Measurements from ENCODE around the gene SLC2A3. TPM values are rescaled to one million over a fixed set of nuclear protein-coding genes. Genes with fewer than 3 reads are reported as not detected.

The SLC2A3 gene
- total RNA-seq, 4 donors from 2014 or later, result 7.3 to 16.7 (median 9.6) TPM

DNA sequence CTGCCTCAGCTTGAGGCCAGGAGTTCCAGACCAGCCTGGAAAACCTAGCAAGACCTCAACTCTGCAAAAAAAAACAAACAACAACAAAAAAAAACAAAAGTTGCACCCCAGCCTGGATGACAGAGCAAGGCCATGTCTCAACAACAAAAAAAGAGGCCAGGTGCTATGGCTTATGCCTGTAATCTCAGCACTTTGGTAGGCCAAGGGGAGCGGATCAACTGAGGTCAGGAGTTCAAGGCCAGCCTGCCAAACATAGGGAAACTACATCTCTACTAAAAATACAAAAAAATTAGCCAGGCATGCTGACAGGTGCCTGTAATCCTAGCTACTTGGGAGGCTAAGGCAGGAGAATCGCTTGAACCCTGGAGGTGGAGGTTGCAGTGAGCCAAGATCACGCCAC lies 56.7 kb downstream of the SLC2A3 start:
- Histone ChIP-seq H3K4me3 (no peak overlapping the region), H3K27me3 (no peaks in the 10 kb centered on the region), H3K4me1 (no peaks in the 10 kb centered on the region), H3K9me3 (no peaks in the 10 kb centered on the region), H3K36me3 (no peaks in the 10 kb centered on the region), H3K27ac (no peak overlapping the region)
- 91% methylated on average over 3 of the region's 3 CpGs for WGBS
- TF ChIP-seq POLR2AphosphoS5 (IDR thresholded peaks at IDR 0.05), result no peak
- TF ChIP-seq CTCF (IDR thresholded peaks at IDR 0.05), result no peak
- TF ChIP-seq POLR2A (IDR thresholded peaks at IDR 0.05), result no peak
- TF ChIP-seq EP300 (IDR thresholded peaks at IDR 0.05), result no peak
- no peak for DNase-seq (ENCODE audit: low spot score in 2 of 2)

DNA sequence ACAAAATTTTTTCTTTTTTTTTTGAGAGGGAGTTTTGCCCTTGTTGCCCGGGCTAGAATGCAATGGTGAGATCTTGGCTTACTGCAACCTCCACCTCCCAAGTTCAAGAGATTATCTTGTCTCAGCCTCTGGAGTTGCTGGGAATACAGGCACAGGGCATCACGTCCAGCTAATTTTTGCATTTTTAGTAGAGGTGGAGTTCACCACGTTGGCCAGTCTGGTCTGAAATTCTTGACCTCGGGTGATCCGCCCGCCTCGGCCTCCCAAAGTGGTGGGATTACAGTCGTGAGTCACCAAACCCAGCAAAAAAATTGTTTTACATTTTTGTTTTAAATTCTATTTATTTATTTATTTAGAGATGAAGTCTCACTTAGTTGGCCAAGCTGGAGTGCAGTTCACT lies 58.6 kb downstream of the SLC2A3 start:
- Histone ChIP-seq H3K4me3 (no peak overlapping the region), H3K36me3 (no peaks in the 10 kb centered on the region), H3K9me3 (no peaks in the 10 kb centered on the region), H3K27ac (no peak overlapping the region), H3K4me1 (peaks cover 7% of the 10 kb centered on the region), H3K27me3 (peaks cover 14% of the 10 kb centered on the region)
- DNase-seq (ENCODE audit: low spot score in 2 of 2), result no peak
- no peak for TF ChIP-seq POLR2AphosphoS5 (IDR thresholded peaks at IDR 0.05)
- TF ChIP-seq POLR2A (IDR thresholded peaks at IDR 0.05), result no peak
- TF ChIP-seq EP300 (IDR thresholded peaks at IDR 0.05), result no peak
- TF ChIP-seq CTCF (IDR thresholded peaks at IDR 0.05), result no peak
- 89% methylated on average over 8 of the region's 8 CpGs for WGBS

- DNase-seq (ENCODE audit: low spot score in 2 of 2), result no peak
- no peak within 1 kb of the TSS for H3K27ac ChIP-seq
- TF ChIP-seq POLR2A (IDR thresholded peaks at IDR 0.05) (no peak), POLR2AphosphoS5 (IDR thresholded peaks at IDR 0.05) (no peak), CTCF (IDR thresholded peaks at IDR 0.05) (no peak), EP300 (IDR thresholded peaks at IDR 0.05) (no peak)
- H3K9me3 ChIP-seq, result no peaks in the 10 kb centered on the region
- 17% methylated on average over 54 of the region's 65 CpGs for WGBS
- no peaks in the 10 kb centered on the region for H3K36me3 ChIP-seq
- peaks cover 7% of the 10 kb centered on the region for H3K4me1 ChIP-seq
- peak within 1 kb of the TSS; percentile 26 for H3K4me3 ChIP-seq
- H3K27me3 ChIP-seq, result peaks cover 29% of the 10 kb centered on the region
Measured at GRCh38 chr12:7872566-7873319, 63.2 kb downstream of the SLC2A3 start, which contains the start of gene SLC2A14. SLC2A14 (minus strand) TSS chr12:7872915; CDS start chr12:7869880, 3,035 bp downstream.

- TF ChIP-seq POLR2AphosphoS5 (IDR thresholded peaks at IDR 0.05), result no peak
- TF ChIP-seq POLR2A (IDR thresholded peaks at IDR 0.05), result no peak
- TF ChIP-seq EP300 (IDR thresholded peaks at IDR 0.05), result no peak
- no peak for TF ChIP-seq CTCF (IDR thresholded peaks at IDR 0.05)
- H3K27ac ChIP-seq, result no peak overlapping the region
- peaks cover 29% of the 10 kb centered on the region for H3K27me3 ChIP-seq
- H3K4me1 ChIP-seq, result peaks cover 7% of the 10 kb centered on the region
- no peak for DNase-seq (ENCODE audit: low spot score in 2 of 2)
- H3K9me3 ChIP-seq, result no peaks in the 10 kb centered on the region
- H3K36me3 ChIP-seq, result no peaks in the 10 kb centered on the region
- WGBS, result 69% methylated on average over 3 of the region's 3 CpGs
- H3K4me3 ChIP-seq, result no peak overlapping the region
Measured at GRCh38 chr12:7870335-7870734, 65.7 kb downstream of the SLC2A3 start.

Other genes with a start within 250 kb of the SLC2A3 start
- gene GDF3, start 240.4 kb downstream of the SLC2A3 start, total RNA-seq, result not detected
- gene DPPA3, start 224.8 kb downstream of the SLC2A3 start, total RNA-seq, result not detected
- gene CLEC4C, start 188.8 kb downstream of the SLC2A3 start, total RNA-seq, result not detected
- not detected for gene NANOGNB, start 171.0 kb downstream of the SLC2A3 start, total RNA-seq
- gene NANOG, start 146.8 kb downstream of the SLC2A3 start, total RNA-seq, result 1 to 10 TPM in 1 of 4 donors, under 1 TPM in 1, not detected in 2; 0.16 to 1.5 TPM
- 1 to 10 TPM in 1 of 4 donors, under 1 TPM in 2, not detected in 1; 0.59 to 1.9 (median 0.83) TPM for gene SLC2A14, start 63.3 kb downstream of the SLC2A3 start, total RNA-seq
- gene FOXJ2, start 96.5 kb upstream of the SLC2A3 start, total RNA-seq, result 10 to 100 TPM; 18.3 to 28.1 (median 25.0) TPM
- gene C3AR1, start 130.2 kb upstream of the SLC2A3 start, total RNA-seq, result 1 to 10 TPM in 3 of 4 donors, under 1 TPM in 1; 0.79 to 2.0 (median 1.3) TPM
- gene NECAP1, start 146.1 kb upstream of the SLC2A3 start, total RNA-seq, result 10 to 100 TPM; 25.4 to 48.6 (median 31.6) TPM
- 1 to 10 TPM; 1.1 to 7.2 (median 1.7) TPM for gene CLEC4A, start 187.4 kb upstream of the SLC2A3 start, total RNA-seq
- not detected for gene ZNF705A, start 220.8 kb upstream of the SLC2A3 start, total RNA-seq

Data from suprapubic skin (tissue), 4 donors.